HG03196 (cell line): Measurements from ENCODE around the gene SLC31A1.

Source experiments
- ATAC-seq: cut with Tn5 transposase; IDR thresholded peaks from one replicate; pipeline ENCODE4 v1.9.1; 2021; ENCODE audit not compliant: unreplicated experiment

Gene SLC31A1

DNA sequence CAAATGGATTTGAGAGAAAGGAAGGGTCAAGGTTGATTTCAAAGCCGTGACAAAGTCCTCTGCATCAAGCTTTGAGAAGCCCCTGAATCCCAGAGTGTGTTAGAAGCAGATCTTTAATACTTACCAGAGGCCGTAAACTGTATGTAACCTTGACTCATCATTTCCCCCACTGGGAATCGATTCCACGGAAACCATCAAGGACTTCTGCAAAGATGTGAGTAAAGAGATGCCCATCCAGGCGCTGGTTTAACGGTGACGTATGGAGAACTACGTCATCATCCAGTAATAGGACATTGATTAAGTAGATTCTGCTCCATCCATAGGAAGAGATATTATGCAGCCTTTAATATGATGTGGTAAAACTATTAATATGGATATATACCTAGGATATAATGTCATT lies 80.2 kb downstream of the SLC31A1 start:
- ATAC-seq = no peak

DNA sequence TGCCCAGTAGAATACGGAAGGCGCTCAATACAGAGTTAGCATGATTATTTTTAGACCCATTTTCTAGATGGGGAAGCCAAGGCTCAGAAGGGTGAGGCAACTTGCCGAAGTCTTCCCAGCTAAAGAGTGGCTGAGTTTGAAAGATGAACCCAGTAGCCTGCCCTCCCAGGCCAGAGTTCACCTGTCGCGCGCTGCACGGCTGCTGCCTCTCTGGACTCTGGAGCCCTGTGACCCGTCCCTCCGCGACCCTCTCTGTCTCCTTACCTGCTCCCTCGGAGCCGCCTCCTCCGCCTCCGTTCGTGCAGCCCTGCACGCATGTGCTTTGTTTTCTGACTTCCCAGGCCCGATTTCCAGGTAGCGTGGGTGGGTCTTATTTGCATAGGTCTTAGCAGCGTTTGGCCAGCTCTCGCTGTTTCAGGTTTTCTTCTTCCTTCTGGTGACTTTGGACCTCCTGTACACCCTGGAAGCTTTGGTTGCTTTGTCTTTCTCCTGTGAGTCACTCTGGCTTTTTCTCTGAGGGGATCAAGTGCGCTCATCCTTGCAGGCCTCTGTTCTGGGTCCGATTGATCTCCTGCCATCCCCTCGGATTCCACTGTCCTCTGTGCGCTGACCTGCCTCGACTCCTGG lies 81.6 kb downstream of the SLC31A1 start, which contains the start of gene RNF183:
RNF183 (minus strand) TSS at position 585 of the 627 bp plus-strand sequence. CDS start 5,192 bp downstream, outside the sequence.
- no peak for ATAC-seq

DNA sequence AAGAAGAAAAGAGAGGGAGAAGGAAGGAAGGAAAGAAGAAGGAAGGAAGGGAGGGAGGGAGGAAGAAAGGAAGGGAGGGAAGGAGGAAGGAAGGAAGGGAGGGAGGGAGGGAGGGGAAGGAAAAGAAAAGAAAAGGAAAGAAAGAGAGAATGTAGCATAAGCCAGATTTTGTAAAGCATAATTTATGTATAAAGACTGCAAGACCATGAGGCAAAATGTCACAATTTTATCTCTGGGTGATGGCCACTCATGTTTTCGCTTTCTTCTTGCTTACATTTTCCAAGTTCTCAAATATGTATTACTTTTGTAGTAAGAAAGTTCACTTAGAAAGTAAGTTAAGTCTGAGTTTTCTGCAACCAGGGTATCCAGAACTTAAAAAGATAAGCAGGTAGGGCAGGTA lies 85.2 kb downstream of the SLC31A1 start:
- no peak for ATAC-seq

DNA sequence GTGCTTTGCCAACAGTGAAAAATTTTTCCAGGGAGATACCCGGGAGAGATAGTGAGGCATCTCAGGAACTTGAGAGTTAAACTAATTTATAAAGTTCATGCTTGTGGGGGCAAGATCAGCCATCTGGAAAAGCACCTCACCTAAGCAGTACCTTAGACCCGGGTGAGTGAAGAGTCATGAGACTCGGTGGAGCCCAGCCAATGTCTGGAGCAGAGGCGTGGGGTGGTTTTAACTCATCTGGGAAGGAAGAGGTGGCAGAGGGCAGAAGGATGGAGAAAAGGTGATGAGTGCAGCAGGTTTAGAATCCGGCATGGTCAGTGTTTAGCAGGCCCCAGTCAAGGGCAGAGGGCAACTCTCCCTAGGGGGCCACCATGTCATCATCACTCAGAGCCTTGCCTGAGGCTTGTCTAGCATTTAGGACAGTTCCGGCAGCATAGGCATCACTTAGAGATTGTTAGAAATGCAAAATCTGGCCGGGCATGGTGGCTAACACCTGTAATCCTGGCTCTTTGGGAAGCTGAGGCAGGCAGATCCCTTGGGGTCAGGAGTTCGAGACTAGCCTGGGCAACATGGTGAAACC lies 86.1 kb downstream of the SLC31A1 start:
- ATAC-seq = no peak

DNA sequence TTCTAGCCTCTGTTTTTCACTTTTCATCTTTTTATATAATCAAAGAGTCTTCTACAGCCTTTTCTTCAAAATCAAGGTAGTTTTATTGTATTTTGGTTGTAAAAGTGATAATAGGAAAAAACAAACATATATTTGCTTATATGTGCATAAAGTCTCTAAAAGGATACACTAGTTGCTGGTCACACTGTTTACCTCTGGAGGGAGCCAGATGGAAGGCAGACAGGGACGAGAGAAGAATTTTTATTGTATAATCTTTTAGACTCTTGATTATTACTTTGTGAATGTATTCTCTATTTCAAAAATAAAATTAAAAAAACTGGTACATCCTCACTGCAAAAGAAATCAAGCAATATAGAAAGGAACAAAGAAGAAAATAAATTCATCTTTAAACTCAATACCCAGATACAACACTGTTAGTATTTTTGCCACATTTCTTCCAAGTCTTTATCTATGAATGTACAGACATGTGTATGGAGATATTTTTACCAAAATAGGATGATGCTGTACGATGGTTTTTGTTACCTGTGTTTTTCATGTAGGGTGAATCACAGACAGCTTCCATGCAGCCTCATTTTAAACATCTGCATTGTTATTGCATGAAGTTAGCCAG lies 88.0 kb downstream of the SLC31A1 start:
- ATAC-seq = no peak

DNA sequence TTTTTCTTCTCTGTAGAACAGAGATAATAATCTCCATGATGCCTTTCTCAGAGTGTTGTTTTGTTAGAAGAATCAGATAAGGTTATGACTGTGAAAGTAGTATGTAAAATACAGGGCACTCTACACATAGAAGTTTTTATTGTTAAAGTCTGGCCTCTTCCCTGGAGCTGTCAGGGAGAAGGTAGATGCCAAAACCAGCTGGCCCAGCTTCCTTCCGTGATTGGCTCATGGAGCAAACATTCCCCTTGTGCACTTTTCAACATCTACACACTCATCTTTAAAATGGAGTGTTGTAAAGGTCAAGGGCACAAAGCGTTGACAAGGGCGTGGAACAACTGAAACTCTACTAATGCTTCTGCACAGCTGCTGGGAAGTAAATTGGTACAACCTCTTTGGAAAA lies 89.2 kb downstream of the SLC31A1 start:
- no peak for ATAC-seq

DNA sequence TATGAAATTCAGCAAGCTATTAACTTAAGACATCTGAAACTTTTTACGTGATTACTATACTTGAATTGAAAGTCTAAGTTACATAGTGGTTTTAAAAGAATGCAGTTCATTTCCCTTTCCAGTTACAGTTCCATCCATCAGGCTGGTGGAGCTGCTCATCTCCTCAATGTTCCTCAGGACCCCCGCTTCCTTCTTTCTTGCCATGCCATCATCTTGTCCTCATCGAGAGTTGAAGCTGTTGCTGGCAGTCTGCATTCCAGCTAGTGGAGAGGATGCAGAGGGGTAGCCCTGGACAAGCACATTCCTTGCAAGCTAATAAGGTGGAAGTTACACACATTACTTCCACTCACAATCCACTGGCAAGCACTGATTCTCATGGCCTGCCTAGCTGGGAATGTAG lies 90.6 kb downstream of the SLC31A1 start:
- no peak for ATAC-seq

DNA sequence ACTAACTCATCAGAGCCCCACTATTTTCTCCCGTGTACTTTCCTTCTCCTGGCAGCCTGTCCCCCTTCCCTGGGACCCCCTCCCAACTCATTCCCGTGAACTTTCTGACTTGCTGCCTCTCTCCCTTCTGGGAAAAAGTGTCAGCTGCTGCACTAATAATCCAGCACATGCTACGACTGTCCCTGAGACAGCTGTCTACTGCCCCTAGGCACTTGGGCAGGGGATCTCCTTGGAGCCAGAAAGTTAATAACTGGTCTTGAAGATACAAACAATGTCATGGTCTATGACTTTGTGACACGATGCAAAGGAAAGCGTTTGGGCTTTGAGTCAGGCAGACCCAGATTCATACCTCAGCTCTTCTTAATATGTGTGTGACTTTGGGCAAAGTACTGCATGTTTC lies 91.9 kb downstream of the SLC31A1 start:
- ATAC-seq = no peak
